Measurements from ENCODE around the gene SKI.
"Not testable (repeated sequence)": the region's sequence is repeated elsewhere in the genome, so short reads cannot be mapped to it uniquely, and the experiment has no call there.

SKI gene

GRCh38 chr1:2279817-2280216 is 51.7 kb downstream of the SKI start:
- DNase-seq, result no peak

DNA sequence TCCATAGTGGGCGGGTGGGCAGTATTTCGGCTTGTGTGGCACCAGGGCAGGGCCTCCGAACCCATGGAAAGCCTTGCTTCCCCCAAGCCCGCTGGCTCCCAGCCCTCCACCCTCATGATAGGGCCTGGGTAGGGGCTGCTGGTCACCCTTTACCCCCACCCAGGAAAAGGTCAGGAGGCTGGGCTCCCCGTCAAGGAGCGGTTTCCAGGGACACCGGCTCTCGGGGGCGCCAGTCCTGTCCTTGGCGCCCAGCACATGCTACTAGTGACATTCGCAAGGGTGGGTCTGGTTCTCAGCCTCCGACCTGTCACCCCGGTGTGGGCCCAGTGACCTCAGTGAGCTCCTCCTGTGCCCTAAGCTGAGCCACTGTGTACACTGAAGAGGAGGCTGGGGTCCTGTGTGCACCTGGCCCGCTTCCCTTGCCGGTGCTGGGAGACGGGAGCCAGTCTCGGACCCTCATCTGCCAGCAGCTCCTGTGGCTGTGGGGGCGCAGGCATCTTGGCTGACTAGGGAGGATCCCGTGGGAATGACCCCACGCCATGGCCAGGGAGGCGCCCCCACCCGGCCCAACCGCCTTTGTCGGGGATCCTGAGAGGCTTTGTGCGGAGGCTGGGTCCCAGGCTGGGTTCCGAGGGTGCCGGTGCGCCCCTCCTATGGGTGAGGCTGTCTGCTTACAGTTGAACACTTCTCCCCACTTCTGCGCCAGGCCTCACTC is 54.6 kb downstream of the SKI start:
- no peak for DNase-seq

GRCh38 chr1:2283371-2283990 is 55.4 kb downstream of the SKI start:
- no peak for DNase-seq

DNA sequence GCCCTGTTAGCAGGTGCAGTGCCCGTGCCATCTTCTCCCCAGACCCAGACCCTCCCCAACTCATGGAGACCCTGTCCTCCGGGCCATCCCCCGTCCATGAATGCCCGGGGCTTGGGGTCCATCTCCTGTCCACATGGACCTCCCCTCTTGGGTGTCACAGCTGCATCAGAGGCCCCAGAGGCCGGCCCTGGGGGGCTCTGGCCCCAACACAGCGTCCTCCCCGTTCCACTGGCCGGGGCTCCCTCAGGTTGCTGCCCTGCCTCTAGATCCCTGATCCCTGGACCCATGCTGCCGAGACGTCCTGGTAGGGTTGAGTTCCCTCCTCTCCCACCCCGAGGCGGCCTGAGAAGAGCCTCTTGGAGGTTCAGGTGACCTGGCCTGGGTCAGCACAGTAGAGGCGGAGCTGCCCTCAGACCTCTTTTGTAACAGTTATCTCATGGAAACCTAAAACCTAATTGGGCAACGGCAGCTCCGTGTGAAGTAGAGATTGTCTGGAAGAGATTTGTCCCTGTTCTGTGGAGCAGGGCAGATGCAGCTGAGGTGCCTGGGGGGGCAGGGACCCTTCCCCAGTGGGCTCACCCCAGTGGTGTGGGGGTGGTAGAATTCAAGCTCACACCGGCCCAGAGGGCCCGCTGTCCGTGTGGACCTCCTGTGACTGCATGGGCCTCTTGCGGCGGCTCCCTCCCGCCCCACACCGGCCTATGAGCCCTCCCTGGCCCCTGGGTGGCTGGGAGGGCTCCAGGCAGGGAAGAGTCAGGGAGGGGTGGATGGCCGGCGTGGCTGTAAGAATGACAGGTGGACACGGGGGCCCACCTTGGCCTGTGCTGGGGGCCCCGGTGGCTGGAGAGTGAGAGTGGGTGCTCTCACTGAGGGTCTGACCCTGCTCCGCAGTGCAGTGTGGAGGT is 56.1 kb downstream of the SKI start:
- no peak for DNase-seq

GRCh38 chr1:2284932-2285331 is 56.8 kb downstream of the SKI start:
- no peak for DNase-seq

DNA sequence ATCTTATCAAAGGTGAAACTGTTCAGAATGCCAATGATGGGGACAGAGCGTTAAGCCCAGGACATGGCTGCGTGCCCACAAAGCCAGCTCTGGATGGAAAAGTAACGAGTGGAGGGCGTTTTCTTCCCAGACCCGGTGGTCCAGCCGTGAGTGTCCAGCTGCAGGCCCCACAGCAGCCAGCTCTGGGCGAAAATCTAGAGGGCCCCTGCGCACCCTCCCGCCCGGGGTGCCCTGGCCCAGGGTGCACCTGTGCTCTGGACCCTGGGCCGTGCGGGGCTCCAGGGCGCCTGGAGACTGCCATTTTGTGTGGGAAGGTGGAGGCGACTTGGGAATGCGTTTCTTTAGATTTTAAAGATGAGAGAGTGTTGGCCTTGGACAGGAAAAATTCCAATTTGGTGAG is 58.8 kb downstream of the SKI start:
- DNase-seq, result no peak

- no peak for DNase-seq
Observed at GRCh38 chr1:2287649-2288048, 59.5 kb downstream of the SKI start.

DNA sequence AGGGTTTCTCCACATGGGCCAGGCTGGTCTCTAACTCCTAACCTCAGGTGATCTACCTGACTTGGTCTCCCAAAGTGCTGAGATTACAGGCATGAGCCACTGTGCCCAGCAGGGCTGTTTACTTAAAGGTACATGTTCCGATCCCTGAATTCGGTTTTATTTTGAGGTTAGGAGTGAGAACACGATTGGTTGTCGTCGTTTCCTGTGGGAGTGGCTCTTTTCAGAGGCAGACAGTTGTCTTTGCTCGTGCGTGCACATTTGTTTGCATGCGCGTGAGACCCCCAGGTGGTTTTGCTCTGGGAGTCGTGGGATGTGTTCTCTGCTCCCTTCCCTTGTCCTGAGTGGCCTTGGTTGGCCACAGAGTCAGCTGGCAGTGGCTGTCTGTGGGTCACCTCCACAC is 60.2 kb downstream of the SKI start:
- DNase-seq, result no peak

GRCh38 chr1:2288816-2289536 is 60.9 kb downstream of the SKI start:
- no peak for DNase-seq

- DNase-seq, result no peak
Observed at GRCh38 chr1:2289607-2290006, 61.5 kb downstream of the SKI start.

- DNase-seq, result peak; percentile 71
Observed at GRCh38 chr1:2290171-2290578, 62.1 kb downstream of the SKI start.

- peak; percentile 86 for DNase-seq
Observed at GRCh38 chr1:2290595-2291510, 62.7 kb downstream of the SKI start.

DNA sequence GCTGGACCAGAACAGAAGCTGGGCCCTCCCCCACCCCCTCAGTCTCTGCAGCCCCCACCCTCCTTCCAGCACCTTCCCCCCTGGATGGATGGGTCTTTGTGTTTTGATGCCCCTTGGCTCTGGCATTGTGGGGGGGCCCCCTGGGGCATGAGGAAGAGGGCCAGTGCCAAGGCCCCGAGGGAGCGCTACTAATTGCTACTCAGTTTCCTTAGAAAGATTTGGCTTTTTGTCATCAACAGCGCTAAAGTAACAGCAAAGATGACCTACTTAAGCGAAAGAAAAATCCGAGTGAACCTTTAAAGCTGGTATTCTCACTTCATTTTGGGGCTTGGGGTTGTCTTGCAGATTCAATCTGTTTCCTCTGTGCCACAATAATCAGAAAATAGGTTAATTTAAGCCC is 63.5 kb downstream of the SKI start:
- DNase-seq, result no peak

DNA sequence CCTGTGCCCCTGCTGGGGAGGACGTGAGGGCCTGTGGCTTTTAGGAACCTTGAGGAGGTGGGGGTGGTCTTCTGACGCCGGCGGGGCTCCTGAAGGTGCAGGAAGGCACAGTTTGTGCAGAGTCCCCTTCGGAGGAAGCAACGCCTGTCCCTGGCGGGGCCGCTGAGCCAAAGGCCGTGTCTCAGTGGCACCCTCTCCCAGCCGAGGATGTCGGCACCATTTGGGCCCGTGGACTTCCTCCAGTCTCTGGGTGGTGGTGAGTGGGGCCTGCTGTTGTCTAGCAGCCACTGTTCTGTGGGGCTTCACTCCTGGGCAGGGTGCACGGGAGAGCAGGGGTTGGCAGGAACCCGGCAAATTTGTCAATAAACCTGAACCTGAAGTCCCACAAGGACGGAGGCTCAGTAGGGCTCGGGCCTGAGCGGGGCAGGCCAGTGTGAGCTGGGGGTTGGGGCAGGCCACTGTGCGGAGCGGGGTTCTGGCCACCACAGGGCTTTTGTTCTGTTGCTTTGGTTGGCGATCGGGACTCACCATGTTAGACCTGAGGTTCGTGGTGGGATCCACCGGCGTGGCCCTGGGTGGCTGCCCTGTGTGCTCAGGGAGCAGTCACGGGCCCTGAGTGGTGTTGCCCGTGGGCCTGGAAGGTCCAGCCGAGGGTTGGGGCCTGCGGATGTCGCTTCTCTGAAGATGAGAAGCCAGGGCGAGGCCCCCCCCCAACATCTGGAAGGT is 64.8 kb downstream of the SKI start:
- no peak for DNase-seq

DNA sequence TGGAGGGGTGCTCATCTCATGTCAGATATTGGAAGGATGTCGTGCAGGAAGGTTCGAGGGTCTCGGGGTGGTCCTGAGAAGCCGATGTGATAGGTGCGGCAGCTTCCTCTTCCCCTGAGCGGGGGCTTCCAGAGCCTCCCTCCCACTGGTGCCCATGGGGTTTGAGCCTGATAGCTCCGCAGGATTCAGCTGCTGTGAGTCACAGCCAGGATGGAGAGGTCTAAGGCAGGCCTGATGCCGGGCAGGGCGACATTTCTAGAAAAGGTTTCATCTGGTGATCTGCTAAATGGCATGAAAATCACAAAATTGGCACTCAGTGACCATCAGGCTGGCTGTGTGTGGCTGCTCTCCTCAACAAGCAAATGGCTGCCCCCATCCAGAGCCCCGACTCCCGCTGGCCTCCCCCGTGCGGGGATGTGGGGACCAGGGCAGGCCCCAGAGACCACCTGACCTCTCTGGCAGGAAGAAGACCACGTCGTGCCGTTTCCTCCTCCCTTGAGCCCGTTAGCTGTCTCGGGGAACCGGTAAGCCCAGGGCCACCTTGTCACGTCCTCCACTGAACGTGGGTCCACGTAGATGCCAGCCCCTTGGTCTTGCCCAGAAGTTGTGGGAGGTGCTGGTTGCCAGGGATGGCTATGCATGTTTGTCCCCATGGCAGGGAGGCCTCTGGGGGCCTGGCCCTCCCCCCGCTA is 66.1 kb downstream of the SKI start:
- DNase-seq, result no peak

- no peak for DNase-seq
Observed at GRCh38 chr1:2294725-2295078, 66.6 kb downstream of the SKI start.

GRCh38 chr1:2295526-2295925 is 67.4 kb downstream of the SKI start:
- no peak for DNase-seq

GRCh38 chr1:2296211-2296610 is 68.1 kb downstream of the SKI start:
- not testable (repeated sequence) for DNase-seq

GRCh38 chr1:2296614-2297013 is 68.5 kb downstream of the SKI start:
- DNase-seq, result no peak

DNA sequence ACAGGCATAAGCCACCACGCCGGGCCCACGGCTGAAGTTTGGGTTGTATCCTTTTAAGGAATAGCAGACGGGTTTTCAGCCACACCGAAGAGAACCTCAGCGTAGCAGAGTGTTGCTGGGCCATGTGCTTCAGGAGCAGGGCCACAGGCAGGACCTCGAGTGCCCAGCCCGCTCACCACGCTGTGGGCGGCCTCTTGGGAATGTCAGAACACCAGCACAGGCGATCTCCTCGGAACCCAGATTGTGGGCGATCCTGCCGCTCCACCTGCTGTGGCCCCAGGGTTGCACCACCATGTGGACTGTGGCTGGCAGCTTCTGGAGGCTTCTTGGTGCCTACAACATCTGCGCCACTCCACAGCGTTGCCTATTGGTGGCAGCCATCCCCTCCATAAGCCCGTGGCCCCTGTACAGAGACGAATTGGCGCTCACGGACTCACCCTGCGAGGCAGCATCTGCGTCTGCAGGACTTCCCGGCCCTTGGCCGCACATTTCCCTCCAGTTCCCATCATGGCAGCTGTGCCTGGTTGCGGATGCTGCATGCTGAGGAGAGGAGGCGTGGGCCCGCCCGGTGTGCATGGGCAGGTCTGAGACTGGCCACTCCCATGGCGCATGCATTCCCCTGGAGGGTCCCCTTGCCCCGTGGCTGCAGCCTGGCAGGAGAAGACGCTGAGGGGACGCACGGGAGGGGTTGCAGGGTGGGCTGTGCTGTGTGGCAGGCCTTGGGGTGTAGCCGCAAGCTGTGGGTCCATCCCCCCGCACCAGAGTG is 69.3 kb downstream of the SKI start:
- no peak for DNase-seq

Data from NK-92 treated with Interleukin-12 subunit alpha and Interleukin-12 subunit beta, amount 100 ng/mL, for 24 hours (cell line).